GM12878 (cell line): ENCODE data around the gene RGL1. TPM values are rescaled to one million over a fixed set of nuclear protein-coding genes. Genes with fewer than 3 reads are reported as not detected.

Experiments
- ATAC-seq: fragments of 200-7000 bp; cut with Tn5 transposase; 3 replicates; pipeline ENCODE4 v1.9.1; 2020; ENCODE audit warnings: mild to moderate bottlenecking, moderate library complexity
- BruUV-seq: library from RNA; stranded (reverse); fragments of 400-500 nt; replicated peaks from 2 replicates; lab custom pipeline; 2021; lab: Mats Ljungman, UMichigan
- CTCF ChIA-PET: fragments of 300-600 bp; sonication (Branson Sonifier 250); formaldehyde crosslinking; extraction: SDS; loops from one replicate; lab custom pipeline; 2021; ENCODE audit warnings: inconsistent platforms; lab: Yijun Ruan, JAX
- POLR2A ChIA-PET: fragments of 350-600 bp; formaldehyde crosslinking; extraction: SDS; loops from one replicate; lab custom pipeline; 2021; ENCODE audit warnings: inconsistent platforms; lab: Charles Lee
- RAD21 ChIA-PET: fragments of 300-600 bp; sonication (Branson Sonifier 250); formaldehyde crosslinking; loops from one replicate; lab custom pipeline; 2023; ENCODE audit warnings: antibody characterized with exemption; ENCODE audit not compliant: unreplicated experiment; lab: Charles Lee
- SMC1A ChIA-PET: fragments of 300-600 bp; sonication (Branson Sonifier 250); formaldehyde crosslinking; loops from one replicate; lab custom pipeline; 2023; ENCODE audit not compliant: unreplicated experiment, uncharacterized antibody; lab: Charles Lee
- DNase-seq: peaks from one replicate; pipeline ENCODE4 v3.0.0-alpha.2; 2011; ENCODE audit warnings: low read depth, low spot score
- FAIRE-seq: peaks from 3 replicates; lab custom pipeline; 2011; peaks lifted over from hg19 to GRCh38; lab: Jason Lieb, UNC
- H2AFZ ChIP-seq: 2 replicates; pipeline ENCODE4 v1.6.0; 2011; ENCODE audit warnings: low read depth, low read length, control low read depth; ENCODE audit not compliant: control insufficient read depth
- H3K27ac ChIP-seq: 2 replicates; pipeline ENCODE4 v1.5.1; 2011; ENCODE audit warnings: control low read depth; ENCODE audit not compliant: control insufficient read depth, insufficient read depth
- H3K27me3 ChIP-seq, 2 experiments: replicated peaks in 1 of 2; 2 replicates each; pipeline versions ENCODE4 v1.6.0 to v1.6.1; 2011; ENCODE audit warnings: low read length in 1 of 2; ENCODE audit not compliant: control insufficient read depth in 2 of 2, insufficient read depth in 2 of 2
- H3K36me3 ChIP-seq, 2 experiments: 2 replicates each; pipeline ENCODE4 v1.5.1; 2011; ENCODE audit warnings: low read length in 1 of 2; ENCODE audit not compliant: control insufficient read depth in 2 of 2, insufficient read depth in 2 of 2
- H3K4me1 ChIP-seq: 2 replicates; pipeline ENCODE4 v1.6.1; 2011; ENCODE audit warnings: mild to moderate bottlenecking, low read length, moderate library complexity, mixed read lengths; ENCODE audit not compliant: control insufficient read depth, insufficient read depth
- H3K4me2 ChIP-seq: 2 replicates; pipeline ENCODE4 v1.6.0; 2011; ENCODE audit warnings: control low read depth; ENCODE audit not compliant: control insufficient read depth, insufficient read depth
- H3K4me3 ChIP-seq: fragments of 200-600 bp; sonication (generic); 2 replicates; pipeline ENCODE4 v1.5.1; 2016
- H3K79me2 ChIP-seq: 2 replicates; pipeline ENCODE4 v1.6.0; 2011; ENCODE audit warnings: low read length; ENCODE audit not compliant: control insufficient read depth, insufficient read depth
- H3K9ac ChIP-seq: 2 replicates; pipeline ENCODE4 v1.8.0; 2011; ENCODE audit warnings: low read length, control low read depth, mixed read lengths; ENCODE audit not compliant: control insufficient read depth, insufficient read depth
- H3K9me3 ChIP-seq: replicated peaks from 3 replicates; pipeline ENCODE4 v1.5.1; 2011; ENCODE audit warnings: mild to moderate bottlenecking, low read length; ENCODE audit not compliant: control insufficient read depth, insufficient read depth
- H4K20me1 ChIP-seq: 2 replicates; pipeline ENCODE4 v1.6.0; 2011; ENCODE audit not compliant: control insufficient read depth, insufficient read depth
- EP300 ChIP-seq, 2 experiments: fragments of 150-350 bp in 1 of 2; IDR thresholded peaks; 2 replicates each; pipeline ENCODE4 v1.6.1; 2011 to 2012; ENCODE audit warnings: low read depth in 2 of 2, low read length in 2 of 2, borderline replicate concordance in 1 of 2, improper control_type of control experiment in 1 of 2, inconsistent platforms in 1 of 2; ENCODE audit not compliant: control insufficient read depth in 1 of 2
- GABPA ChIP-seq: IDR thresholded peaks from 2 replicates; pipeline ENCODE4 v1.6.1; 2014; ENCODE audit warnings: antibody characterized with exemption, low read depth, mild to moderate bottlenecking, inconsistent platforms
- GATAD2B ChIP-seq: fragments of 450-650 bp; conservative IDR thresholded peaks from 2 replicates; pipeline ENCODE4 v1.6.1; 2017; ENCODE audit warnings: low read depth, mild to moderate bottlenecking, moderate library complexity
- JUND ChIP-seq: IDR thresholded peaks from 2 replicates; pipeline ENCODE4 v1.6.1; 2012; ENCODE audit warnings: low read depth, mild to moderate bottlenecking, low read length, improper control_type of control experiment, moderate library complexity
- KAT2A ChIP-seq: conservative IDR thresholded peaks from 2 replicates; pipeline ENCODE4 v1.6.1; 2011; ENCODE audit warnings: low read depth, low read length; ENCODE audit not compliant: control insufficient read depth
- MAX ChIP-seq: IDR thresholded peaks from 2 replicates; pipeline ENCODE4 v1.6.1; 2012; ENCODE audit warnings: low read depth, low read length, improper control_type of control experiment
- MEF2B ChIP-seq: fragments of 450-650 bp; IDR thresholded peaks from 2 replicates; pipeline ENCODE4 v1.6.1; 2018; ENCODE audit warnings: mild to moderate bottlenecking, moderate library complexity; ENCODE audit not compliant: partially characterized antibody, poor library complexity, severe bottlenecking
- MYB ChIP-seq: fragments of 150-350 bp; IDR thresholded peaks from 2 replicates; pipeline ENCODE4 v1.6.1; 2014; ENCODE audit warnings: mild to moderate bottlenecking, low read depth, low read length, borderline replicate concordance
- MYC ChIP-seq: IDR thresholded peaks from 2 replicates; pipeline ENCODE4 v1.6.1; 2011; ENCODE audit warnings: mild to moderate bottlenecking, low read length, moderate library complexity, inconsistent platforms; ENCODE audit not compliant: insufficient read depth, insufficient replicate concordance, insufficient read length, severe bottlenecking
- NFYA ChIP-seq: IDR thresholded peaks from 2 replicates; pipeline ENCODE4 v1.6.1; 2011; ENCODE audit warnings: low read depth, mild to moderate bottlenecking, low read length, improper control_type of control experiment, borderline replicate concordance
- SIX5 ChIP-seq: IDR thresholded peaks from 2 replicates; pipeline ENCODE4 v1.6.1; 2011; ENCODE audit warnings: mild to moderate bottlenecking, low read depth, low read length, moderate library complexity; ENCODE audit not compliant: severe bottlenecking
- SMAD5 ChIP-seq: IDR thresholded peaks from 2 replicates; pipeline ENCODE4 v1.6.1; 2016; ENCODE audit warnings: antibody characterized with exemption, low read depth
- WGBS: methylation state at CpG from one replicate; pipeline ENCODE4 v1.1.6; 2016; ENCODE audit warnings: low lambda C conversion rate; ENCODE audit not compliant: insufficient replicate concordance, insufficient coverage; ENCODE audit errors: missing lambda C conversion rate; 5-methylcytosine and 5-hydroxymethylcytosine counted together
- in situ Hi-C: fragments of 300-500 bp; cut with MboI; formaldehyde crosslinking; loops from 9 replicates; pipeline ENCODE4 v1.14.3; 2018; ENCODE audit warnings: mixed read lengths
- intact Hi-C: fragments of 100-400 bp; cut with micrococcal nuclease; formaldehyde crosslinking; loops from one replicate; pipeline ENCODE4 v1.14.2; 2022; ENCODE audit not compliant: unreplicated experiment
- polyA plus RNA-seq, 11 experiments: library from polyadenylated mRNA; depleted of rRNA in 4 of 11; unstranded in 6 of 11; stranded (reverse) in 5 of 11; fragments of >200 nt; fragmentation: Nextera tagmentation in 4 of 11; fragmentation: Illumina TruSeq in 1 of 11; extraction: Ambion mirVana in 4 of 11; extraction: Trizol in 1 of 11; gene quantifications; 1 replicate in 1 of 11; 2 replicates in 10 of 11; pipeline versions ENCODE4 v1.2.1 to v1.2.3, GENCODE V29; 2011 to 2016; ENCODE audit warnings: inconsistent platforms in 2 of 11, missing spikeins in 2 of 11, low read depth in 1 of 11
- total RNA-seq, 4 experiments: library from RNA; depleted of rRNA in 3 of 4; stranded (reverse); fragments of >200 nt in 3 of 4; fragmentation: Illumina TruSeq in 1 of 4; extraction: Trizol in 1 of 4; gene quantifications; 2 replicates each; pipeline versions ENCODE4 v1.2.1 to v1.2.3, GENCODE V29; 2013 to 2021
- TF ChIP-seq, protein P1 (sequence below): fragments of 450-650 bp; IDR thresholded peaks from 2 replicates; pipeline ENCODE4 v1.6.1; 2017; ENCODE audit warnings: mild to moderate bottlenecking

The RGL1 gene
- total and polyA plus RNA-seq, 10 of the 15 experiments (the other 5 are each of a cell fraction or from before 2014, with no cell fraction given) = 8.1 to 25.0 (median 19.0) TPM

GRCh38 chr1:183776731-183777130 is 28.2 kb upstream of the RGL1 start:
- Histone ChIP-seq H3K4me1 (no peaks in the 10 kb centered on the region), H3K4me3 (no peak overlapping the region), H3K79me2 (no peaks in the 10 kb centered on the region), H3K36me3 (peaks cover 0 to 2% of the 10 kb centered on the region in 2 experiments; a peak in 2 of 4 replicates), H4K20me1 (no peaks in the 10 kb centered on the region), H3K9me3 (peaks cover 10% of the 10 kb centered on the region; the same call in 2 of the 3 replicates), H3K27ac (no peak overlapping the region), H2AFZ (no peak overlapping the region), H3K9ac (no peak overlapping the region), H3K27me3 (no peaks in the 10 kb centered on the region), H3K4me2 (no peak overlapping the region)
- DNase-seq (no peak), FAIRE-seq (peak; percentile 27), ATAC-seq (no peak)
- intact Hi-C loops (no loop called here), in situ Hi-C loops (no loop called here)
- ChIA-PET SMC1A (interaction anchor here (0.8 to 1.8 kb wide), 6 partner anchors 11 to 123 kb away, joined by 3 to 4 read pairs (median 3); no protein-coding TSS in a partner anchor), CTCF (interaction anchor here (1.1 to 1.3 kb wide), 3 partner anchors 8 to 122 kb away, joined by 3 to 5 read pairs (median 4); no protein-coding TSS in a partner anchor), RAD21 (no interaction called here), POLR2A (no interaction called here)
- WGBS = 97% methylated on average over 3 of the region's 3 CpGs
- no TSS peak for BruUV-seq
- no peak for TF ChIP-seq MYC
- no peak for TF ChIP-seq EP300 (IDR thresholded peaks at IDR 0.05; ENCODE audit: borderline replicate concordance in 1 of 2, control insufficient read depth in 1 of 2, low read depth in 2 of 2, low read length in 2 of 2)
- TF ChIP-seq MYB = no peak
- no peak for TF ChIP-seq GATAD2B
- TF ChIP-seq SMAD5 = no peak

GRCh38 chr1:183777328-183777727 is 27.6 kb upstream of the RGL1 start:
- RAD21 ChIA-PET = no interaction called here
- TF ChIP-seq MEF2B = no peak
- TF ChIP-seq NFYA = no peak
- TF ChIP-seq GABPA = no peak
- TF ChIP-seq MAX = no peak
- no peak for TF ChIP-seq JUND
- TF ChIP-seq SIX5 = no peak
- TF ChIP-seq KAT2A = no peak
- TF ChIP-seq GATAD2B = no peak
- TF ChIP-seq, protein P1, sequence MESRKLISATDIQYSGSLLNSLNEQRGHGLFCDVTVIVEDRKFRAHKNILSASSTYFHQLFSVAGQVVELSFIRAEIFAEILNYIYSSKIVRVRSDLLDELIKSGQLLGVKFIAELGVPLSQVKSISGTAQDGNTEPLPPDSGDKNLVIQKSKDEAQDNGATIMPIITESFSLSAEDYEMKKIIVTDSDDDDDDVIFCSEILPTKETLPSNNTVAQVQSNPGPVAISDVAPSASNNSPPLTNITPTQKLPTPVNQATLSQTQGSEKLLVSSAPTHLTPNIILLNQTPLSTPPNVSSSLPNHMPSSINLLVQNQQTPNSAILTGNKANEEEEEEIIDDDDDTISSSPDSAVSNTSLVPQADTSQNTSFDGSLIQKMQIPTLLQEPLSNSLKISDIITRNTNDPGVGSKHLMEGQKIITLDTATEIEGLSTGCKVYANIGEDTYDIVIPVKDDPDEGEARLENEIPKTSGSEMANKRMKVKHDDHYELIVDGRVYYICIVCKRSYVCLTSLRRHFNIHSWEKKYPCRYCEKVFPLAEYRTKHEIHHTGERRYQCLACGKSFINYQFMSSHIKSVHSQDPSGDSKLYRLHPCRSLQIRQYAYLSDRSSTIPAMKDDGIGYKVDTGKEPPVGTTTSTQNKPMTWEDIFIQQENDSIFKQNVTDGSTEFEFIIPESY = no peak

More at GRCh38 chr1:183777328-183777727, 27.6 kb upstream of the RGL1 start:
- no peak overlapping the region for H3K9ac ChIP-seq
- H3K79me2 ChIP-seq = no peaks in the 10 kb centered on the region
- H3K36me3 ChIP-seq = no peaks in the 10 kb centered on the region
- intact Hi-C loops = no loop called here
- no peaks in the 10 kb centered on the region for H4K20me1 ChIP-seq
- BruUV-seq = no TSS peak
- no peaks in the 10 kb centered on the region for H3K4me1 ChIP-seq
- SMC1A ChIA-PET = interaction anchor here (0.8 to 1.8 kb wide), 7 partner anchors 8 to 123 kb away, joined by 3 to 5 read pairs (median 3); no protein-coding TSS in a partner anchor
- no peak overlapping the region for H3K27ac ChIP-seq
- no peak for DNase-seq
- FAIRE-seq = no peak
- no peaks in the 10 kb centered on the region for H3K27me3 ChIP-seq
- POLR2A ChIA-PET = interaction anchor here (1.5 kb wide), 1 partner anchor 8 kb away, joined by 3 read pairs; no protein-coding TSS in a partner anchor
- no peak overlapping the region for H3K4me3 ChIP-seq
- H3K9me3 ChIP-seq = peaks cover 10% of the 10 kb centered on the region; the same call in 2 of the 3 replicates
- no peak overlapping the region for H3K4me2 ChIP-seq
- 80% methylated on average over 3 of the region's 3 CpGs for WGBS
- no peak for ATAC-seq
- in situ Hi-C loops = no loop called here
- H2AFZ ChIP-seq = no peak overlapping the region
- CTCF ChIA-PET = interaction anchor here (1.1 to 1.3 kb wide), 4 partner anchors 8 to 122 kb away, joined by 3 to 5 read pairs (median 4); no protein-coding TSS in a partner anchor
